HCT116 (cell line): ENCODE data around the gene MSANTD4. TPM values are rescaled to one million over a fixed set of nuclear protein-coding genes. Genes with fewer than 3 reads are reported as not detected.

Experiments used
- ATAC-seq: fragments of 200-7000 bp; cut with Tn5 transposase; 2 replicates; pipeline ENCODE4 v1.9.1; 2020; ENCODE audit warnings: mild to moderate bottlenecking, moderate library complexity
- BruUV-seq: library from RNA; stranded (reverse); fragments of 400-500 nt; replicated peaks from 2 replicates; lab custom pipeline; 2021; lab: Mats Ljungman, UMichigan
- CTCF ChIA-PET: fragments of 300-600 bp; sonication (Branson Sonifier 250); formaldehyde crosslinking; loops from one replicate; lab custom pipeline; 2021; ENCODE audit warnings: antibody characterized with exemption; lab: Charles Lee
- POLR2A ChIA-PET: fragments of 300-600, 350-600 bp; sonication (Branson Sonifier 250); formaldehyde crosslinking; loops from one replicate; lab custom pipeline; 2021; ENCODE audit warnings: antibody characterized with exemption; lab: Charles Lee
- RAD21 ChIA-PET, 2 experiments: fragments of 300-600 bp; sonication (Branson Sonifier 250); formaldehyde crosslinking; loops; one replicate each; lab custom pipeline; 2023; ENCODE audit warnings: low total read pairs in 2 of 2; ENCODE audit not compliant: uncharacterized antibody in 2 of 2, unreplicated experiment in 2 of 2, low non-redundant PET in 1 of 2; lab: Charles Lee
- DNase-seq: peaks from one replicate; pipeline ENCODE4 v3.0.0-alpha.2; 2010; ENCODE audit warnings: low read depth, low spot score
- H2AFZ ChIP-seq: fragments of 200-600 bp; shearing (Covaris generic), sonication (generic); 2 replicates; pipeline ENCODE4 v1.6.1; 2017; ENCODE audit warnings: low read depth, mixed run types, mixed read lengths, antibody characterized with exemption, low read length; ENCODE audit not compliant: poor library complexity, severe bottlenecking
- H3K27ac ChIP-seq: 2 replicates; pipeline ENCODE4 v1.5.1; 2012; ENCODE audit warnings: low read depth, low read length
- H3K27me3 ChIP-seq: fragments of 200-600 bp; sonication (generic); 2 replicates; pipeline ENCODE4 v1.6.1; 2016; ENCODE audit warnings: mixed run types, low read length, mixed read lengths; ENCODE audit not compliant: insufficient read depth
- H3K36me3 ChIP-seq, 2 experiments: fragments of 200-500 bp in 1 of 2; fragments of 200-600 bp in 1 of 2; sonication (Bioruptor generic) in 1 of 2; sonication (generic) in 1 of 2; 2 replicates each; pipeline versions ENCODE4 v1.5.1 to v1.6.1; 2014 to 2016; ENCODE audit warnings: low read length in 2 of 2, inconsistent platforms in 1 of 2, mixed read lengths in 1 of 2, mixed run types in 1 of 2; ENCODE audit not compliant: insufficient read depth in 2 of 2, control insufficient read depth in 1 of 2
- H3K4me1 ChIP-seq, 2 experiments: fragments of 200-600 bp in 1 of 2; sonication (generic) in 1 of 2; 2 replicates each; pipeline versions ENCODE4 v1.5.1 to v1.6.1; 2012 to 2017; ENCODE audit warnings: low read length in 2 of 2, inconsistent platforms in 1 of 2, mild to moderate bottlenecking in 1 of 2, mixed read lengths in 1 of 2, mixed run types in 1 of 2, moderate library complexity in 1 of 2; ENCODE audit not compliant: insufficient read depth in 2 of 2, control insufficient read depth in 1 of 2
- H3K4me2 ChIP-seq: fragments of 200-600 bp; sonication (generic); 2 replicates; pipeline ENCODE4 v1.6.1; 2017; ENCODE audit warnings: mixed run types, low read length, mixed read lengths
- H3K4me3 ChIP-seq, 2 experiments: fragments of 200-600 bp in 1 of 2; sonication (generic) in 1 of 2; replicated peaks in 1 of 2; 2 replicates each; pipeline ENCODE4 v1.5.1; 2011 to 2016; ENCODE audit warnings: low read length in 2 of 2, control low read depth in 1 of 2, low read depth in 1 of 2, mild to moderate bottlenecking in 1 of 2, mixed read lengths in 1 of 2, mixed run types in 1 of 2
- H3K79me2 ChIP-seq: fragments of 200-600 bp; sonication (generic); 2 replicates; pipeline ENCODE4 v1.6.1; 2017; ENCODE audit warnings: mild to moderate bottlenecking, mixed run types, low read length, moderate library complexity, mixed read lengths; ENCODE audit not compliant: insufficient read depth
- H3K9ac ChIP-seq: fragments of 200-600 bp; sonication (generic); 2 replicates; pipeline ENCODE4 v1.6.1; 2016; ENCODE audit warnings: low read length, mixed read lengths
- H3K9me2 ChIP-seq: fragments of 200-600 bp; sonication (generic), shearing (Covaris generic); 2 replicates; pipeline ENCODE4 v1.6.1; 2017; ENCODE audit warnings: mixed run types, mild to moderate bottlenecking, moderate library complexity; ENCODE audit not compliant: insufficient read depth
- H3K9me3 ChIP-seq, 2 experiments: fragments of 200-500 bp in 1 of 2; fragments of 200-600 bp in 1 of 2; sonication (Bioruptor generic) in 1 of 2; sonication (generic) in 1 of 2; 2 replicates each; pipeline ENCODE4 v1.6.1; 2014 to 2017; ENCODE audit warnings: low read length in 2 of 2, mixed read lengths in 2 of 2, inconsistent platforms in 1 of 2, low read depth in 1 of 2, mild to moderate bottlenecking in 1 of 2, mixed run types in 1 of 2, moderate library complexity in 1 of 2; ENCODE audit not compliant: control insufficient read depth in 1 of 2, insufficient read depth in 1 of 2
- H4K20me1 ChIP-seq: fragments of 200-600 bp; sonication (generic), shearing (Covaris generic); 2 replicates; pipeline ENCODE4 v1.6.1; 2017; ENCODE audit warnings: mixed run types, mild to moderate bottlenecking, moderate library complexity; ENCODE audit not compliant: insufficient read depth
- ATF3 ChIP-seq: IDR thresholded peaks from 2 replicates; pipeline ENCODE4 v1.6.1; 2012
- CBX3 ChIP-seq: IDR thresholded peaks from 2 replicates; pipeline ENCODE4 v1.6.1; 2012; ENCODE audit warnings: low read depth
- CEBPB ChIP-seq: IDR thresholded peaks from 2 replicates; pipeline ENCODE4 v1.6.1; 2012; ENCODE audit warnings: low read depth
- CTCF ChIP-seq, 3 experiments: fragments of 200-600 bp in 1 of 3; sonication (generic) in 1 of 3; IDR thresholded peaks in 2 of 3; conservative IDR thresholded peaks in 1 of 3; 2 replicates each; pipeline ENCODE4 v1.5.1; 2012 to 2017; ENCODE audit warnings: low read depth in 2 of 3, low read length in 2 of 3, antibody characterized with exemption in 1 of 3, borderline replicate concordance in 1 of 3, control low read depth in 1 of 3, mild to moderate bottlenecking in 1 of 3, mixed read lengths in 1 of 3, mixed run types in 1 of 3, moderate library complexity in 1 of 3; ENCODE audit not compliant: insufficient read depth in 1 of 3
- EGR1 ChIP-seq: IDR thresholded peaks from 2 replicates; pipeline ENCODE4 v1.6.1; 2012; ENCODE audit warnings: low read depth
- ELF1 ChIP-seq: IDR thresholded peaks from 2 replicates; pipeline ENCODE4 v1.6.1; 2012; ENCODE audit warnings: low read depth, borderline replicate concordance
- FOSL1 ChIP-seq: IDR thresholded peaks from 2 replicates; pipeline ENCODE4 v1.6.1; 2012; ENCODE audit warnings: low read depth
- POLR2A ChIP-seq: IDR thresholded peaks from 2 replicates; pipeline ENCODE4 v1.7.0; 2011; ENCODE audit warnings: borderline replicate concordance; ENCODE audit not compliant: insufficient read depth, insufficient read length; ENCODE audit errors: extremely low read depth
- POLR2AphosphoS5 ChIP-seq: IDR thresholded peaks from 2 replicates; pipeline ENCODE4 v1.6.1; 2011; ENCODE audit warnings: mild to moderate bottlenecking, low read depth, low read length, moderate library complexity
- RAD21 ChIP-seq: IDR thresholded peaks from 2 replicates; pipeline ENCODE4 v1.6.1; 2012; ENCODE audit warnings: low read depth, mild to moderate bottlenecking
- SP1 ChIP-seq: IDR thresholded peaks from 2 replicates; pipeline ENCODE4 v1.6.1; 2012; ENCODE audit warnings: low read depth
- TCF7L2 ChIP-seq: IDR thresholded peaks from 2 replicates; pipeline ENCODE4 v1.7.0; 2011; ENCODE audit warnings: borderline replicate concordance, inconsistent platforms; ENCODE audit not compliant: insufficient read depth, insufficient read length; ENCODE audit errors: extremely low read depth
- YY1 ChIP-seq: IDR thresholded peaks from 2 replicates; pipeline ENCODE4 v1.6.1; 2011; ENCODE audit warnings: low read length, low read depth, moderate library complexity, mild to moderate bottlenecking; ENCODE audit not compliant: insufficient replicate concordance; ENCODE audit errors: extremely low read depth
- intact Hi-C: fragments of 100-400 bp; cut with micrococcal nuclease; formaldehyde crosslinking; loops from 2 replicates; pipeline ENCODE4 v1.10.0; 2022
- total RNA-seq: library from RNA; stranded (reverse); gene quantifications from one replicate; pipeline ENCODE4 v1.2.1, GENCODE V29; 2021; ENCODE audit not compliant: unreplicated experiment

Gene MSANTD4
- total RNA-seq, 1 experiment from 2014 or later, result 15.7 TPM

GRCh38 chr11:105969756-105970155 is 52.3 kb downstream of the MSANTD4 start:
- H3K27me3 ChIP-seq, result no peaks in the 10 kb centered on the region
- H4K20me1 ChIP-seq, result no peaks in the 10 kb centered on the region
- no peak overlapping the region for H3K27ac ChIP-seq
- H3K9me3 ChIP-seq, result no peaks in the 10 kb centered on the region
- intact Hi-C loops, result no loop called here
- H3K4me2 ChIP-seq, result no peak overlapping the region
- ChIA-PET POLR2A (no interaction called here), RAD21 (no interaction called here), CTCF (no interaction called here)
- no peaks in the 10 kb centered on the region for H3K79me2 ChIP-seq
- H3K4me1 ChIP-seq, result peaks cover 0 to 6% of the 10 kb centered on the region in 2 experiments; a peak in 2 of 4 replicates
- no peak overlapping the region for H2AFZ ChIP-seq
- no peak overlapping the region for H3K4me3 ChIP-seq
- no peaks in the 10 kb centered on the region for H3K36me3 ChIP-seq
- DNase-seq (no peak), ATAC-seq (no peak)
- no TSS peak for BruUV-seq
- TF ChIP-seq FOSL1 (no peak), ATF3 (no peak), TCF7L2 (no peak), RAD21 (no peak), CBX3 (no peak), ELF1 (no peak), POLR2A (no peak), EGR1 (no peak), CTCF (IDR thresholded peaks at IDR 0.05 in 2 of 3, conservative IDR thresholded peaks at IDR 0.05 in 1 of 3; ENCODE audit: borderline replicate concordance in 1 of 3, insufficient read depth in 1 of 3, low read depth in 2 of 3, low read length in 2 of 3) (no peak), CEBPB (no peak), POLR2AphosphoS5 (no peak), SP1 (no peak), YY1 (no peak)
- no peaks in the 10 kb centered on the region for H3K9me2 ChIP-seq
- H3K9ac ChIP-seq, result no peak overlapping the region
